ENCODE results near the gene WSCD1.

The WSCD1 gene

GRCh38 chr17:6073620-6074019 lies 3.4 kb downstream of the WSCD1 start:
- no peak overlapping the region for H2AFZ ChIP-seq (ENCODE audit: low read depth, low read length)
- H4K20me1 ChIP-seq (ENCODE audit: insufficient read depth, low read length): no peaks in the 10 kb centered on the region
- H3K27me3 ChIP-seq (ENCODE audit: low read depth, low read length): no peaks in the 10 kb centered on the region
- no peak overlapping the region for H3K4me2 ChIP-seq (ENCODE audit: low read length)
- H3K79me2 ChIP-seq (ENCODE audit: low read length): no peaks in the 10 kb centered on the region
- no peak for TF ChIP-seq EZH2phosphoT487 (IDR thresholded peaks at IDR 0.05; ENCODE audit: low read depth)
- TF ChIP-seq, protein P1, sequence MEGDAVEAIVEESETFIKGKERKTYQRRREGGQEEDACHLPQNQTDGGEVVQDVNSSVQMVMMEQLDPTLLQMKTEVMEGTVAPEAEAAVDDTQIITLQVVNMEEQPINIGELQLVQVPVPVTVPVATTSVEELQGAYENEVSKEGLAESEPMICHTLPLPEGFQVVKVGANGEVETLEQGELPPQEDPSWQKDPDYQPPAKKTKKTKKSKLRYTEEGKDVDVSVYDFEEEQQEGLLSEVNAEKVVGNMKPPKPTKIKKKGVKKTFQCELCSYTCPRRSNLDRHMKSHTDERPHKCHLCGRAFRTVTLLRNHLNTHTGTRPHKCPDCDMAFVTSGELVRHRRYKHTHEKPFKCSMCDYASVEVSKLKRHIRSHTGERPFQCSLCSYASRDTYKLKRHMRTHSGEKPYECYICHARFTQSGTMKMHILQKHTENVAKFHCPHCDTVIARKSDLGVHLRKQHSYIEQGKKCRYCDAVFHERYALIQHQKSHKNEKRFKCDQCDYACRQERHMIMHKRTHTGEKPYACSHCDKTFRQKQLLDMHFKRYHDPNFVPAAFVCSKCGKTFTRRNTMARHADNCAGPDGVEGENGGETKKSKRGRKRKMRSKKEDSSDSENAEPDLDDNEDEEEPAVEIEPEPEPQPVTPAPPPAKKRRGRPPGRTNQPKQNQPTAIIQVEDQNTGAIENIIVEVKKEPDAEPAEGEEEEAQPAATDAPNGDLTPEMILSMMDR (IDR thresholded peaks at IDR 0.05; ENCODE audit: low read depth, low read length): no peak
- H3K4me3 ChIP-seq (ENCODE audit: low read length): no peak overlapping the region
- no peak overlapping the region for H3K27ac ChIP-seq (ENCODE audit: low read length)
- no peaks in the 10 kb centered on the region for H3K36me3 ChIP-seq (replicated peaks; ENCODE audit: low read depth, low read length)
- H3K9ac ChIP-seq (ENCODE audit: low read length): no peak overlapping the region
- no peaks in the 10 kb centered on the region for H3K4me1 ChIP-seq (ENCODE audit: low read length)
- no peaks in the 10 kb centered on the region for H3K9me3 ChIP-seq (ENCODE audit: insufficient read depth, low read length)

DNA sequence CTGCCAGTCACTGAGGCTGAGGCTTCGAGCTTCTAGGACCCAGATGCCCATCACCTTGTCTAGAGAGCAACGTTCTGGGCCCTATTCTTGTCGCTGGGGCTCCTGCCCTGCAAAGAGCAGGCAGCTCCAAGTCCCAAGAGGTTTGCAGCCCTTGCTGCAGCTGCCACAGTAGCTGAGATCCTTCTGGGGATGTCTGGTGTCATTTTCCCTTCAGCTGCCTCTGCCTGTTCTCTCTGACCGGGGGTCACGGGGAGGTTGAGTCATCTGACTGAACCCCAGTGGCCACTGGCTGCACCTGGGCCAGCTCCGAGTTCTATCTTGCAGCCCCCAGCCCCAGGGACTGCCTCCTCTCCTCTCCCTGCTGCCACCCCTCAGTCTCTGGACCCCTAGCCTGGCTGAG lies 4.9 kb downstream of the WSCD1 start:
- H4K20me1 ChIP-seq (ENCODE audit: insufficient read depth, low read length): no peaks in the 10 kb centered on the region
- H3K36me3 ChIP-seq (replicated peaks; ENCODE audit: low read depth, low read length): no peaks in the 10 kb centered on the region
- H3K27me3 ChIP-seq (ENCODE audit: low read depth, low read length): no peaks in the 10 kb centered on the region
- H3K27ac ChIP-seq (ENCODE audit: low read length): no peak overlapping the region
- no peaks in the 10 kb centered on the region for H3K79me2 ChIP-seq (ENCODE audit: low read length)
- H2AFZ ChIP-seq (ENCODE audit: low read depth, low read length): no peak overlapping the region
- H3K4me3 ChIP-seq (ENCODE audit: low read length): no peak overlapping the region
- H3K9me3 ChIP-seq (ENCODE audit: insufficient read depth, low read length): no peaks in the 10 kb centered on the region
- TF ChIP-seq, protein P1 (IDR thresholded peaks at IDR 0.05; ENCODE audit: low read depth, low read length): no peak
- no peak for TF ChIP-seq EZH2phosphoT487 (IDR thresholded peaks at IDR 0.05; ENCODE audit: low read depth)
- no peak overlapping the region for H3K9ac ChIP-seq (ENCODE audit: low read length)
- no peaks in the 10 kb centered on the region for H3K4me1 ChIP-seq (ENCODE audit: low read length)
- H3K4me2 ChIP-seq (ENCODE audit: low read length): no peak overlapping the region

- no peaks in the 10 kb centered on the region for H3K4me1 ChIP-seq (ENCODE audit: low read length)
- H3K27me3 ChIP-seq (ENCODE audit: low read depth, low read length): no peaks in the 10 kb centered on the region
- H2AFZ ChIP-seq (ENCODE audit: low read depth, low read length): no peak overlapping the region
- no peaks in the 10 kb centered on the region for H4K20me1 ChIP-seq (ENCODE audit: insufficient read depth, low read length)
- H3K36me3 ChIP-seq (replicated peaks; ENCODE audit: low read depth, low read length): no peaks in the 10 kb centered on the region
- no peak overlapping the region for H3K4me3 ChIP-seq (ENCODE audit: low read length)
- H3K4me2 ChIP-seq (ENCODE audit: low read length): no peak overlapping the region
- H3K79me2 ChIP-seq (ENCODE audit: low read length): no peaks in the 10 kb centered on the region
- no peaks in the 10 kb centered on the region for H3K9me3 ChIP-seq (ENCODE audit: insufficient read depth, low read length)
- H3K9ac ChIP-seq (ENCODE audit: low read length): no peak overlapping the region
- TF ChIP-seq, protein P1 (IDR thresholded peaks at IDR 0.05; ENCODE audit: low read depth, low read length): no peak
- TF ChIP-seq EZH2phosphoT487 (IDR thresholded peaks at IDR 0.05; ENCODE audit: low read depth): no peak
- no peak overlapping the region for H3K27ac ChIP-seq (ENCODE audit: low read length)
Observed at GRCh38 chr17:6075845-6076244, 5.7 kb downstream of the WSCD1 start.

DNA sequence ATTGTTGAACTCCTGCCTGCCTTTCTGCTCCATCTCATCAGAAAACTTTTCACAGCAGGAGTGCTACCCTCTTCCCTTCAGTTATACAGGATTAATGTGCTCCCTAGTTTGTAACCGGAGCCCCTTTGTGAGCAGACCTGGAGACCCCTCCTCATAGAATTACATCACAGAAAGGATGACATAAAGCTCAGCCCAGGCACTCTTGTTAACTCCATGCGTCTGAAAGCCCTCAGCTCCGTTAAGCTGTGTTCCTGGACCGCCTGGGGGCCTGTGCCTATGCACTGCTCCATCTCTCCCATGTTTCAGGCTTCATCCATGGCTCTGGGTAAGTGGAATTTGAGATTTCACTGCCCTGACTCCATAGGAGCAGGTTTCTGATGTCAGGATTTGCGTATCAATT lies 7.6 kb downstream of the WSCD1 start:
- H3K79me2 ChIP-seq (ENCODE audit: low read length): no peaks in the 10 kb centered on the region
- TF ChIP-seq, protein P1 (IDR thresholded peaks at IDR 0.05; ENCODE audit: low read depth, low read length): no peak
- no peak for TF ChIP-seq EZH2phosphoT487 (IDR thresholded peaks at IDR 0.05; ENCODE audit: low read depth)
- H3K27me3 ChIP-seq (ENCODE audit: low read depth, low read length): no peaks in the 10 kb centered on the region
- no peaks in the 10 kb centered on the region for H4K20me1 ChIP-seq (ENCODE audit: insufficient read depth, low read length)
- no peak overlapping the region for H3K27ac ChIP-seq (ENCODE audit: low read length)
- no peak overlapping the region for H3K4me3 ChIP-seq (ENCODE audit: low read length)
- H3K9me3 ChIP-seq (ENCODE audit: insufficient read depth, low read length): no peaks in the 10 kb centered on the region
- H2AFZ ChIP-seq (ENCODE audit: low read depth, low read length): no peak overlapping the region
- H3K9ac ChIP-seq (ENCODE audit: low read length): no peak overlapping the region
- H3K36me3 ChIP-seq (replicated peaks; ENCODE audit: low read depth, low read length): no peaks in the 10 kb centered on the region
- no peaks in the 10 kb centered on the region for H3K4me1 ChIP-seq (ENCODE audit: low read length)
- H3K4me2 ChIP-seq (ENCODE audit: low read length): no peak overlapping the region
